Stimulated activated naive CD8-positive, alpha-beta T cell treated with anti-CD3 and anti-CD28 coated beads, Interleukin-15, amount 100 ng/mL, for 72 hours (primary cell): ENCODE measurements around the gene TEX11.
A peak's percentile ranks its signal among the peaks of the same experiment; 100 is the strongest.

Source experiments
- ATAC-seq: fragments of 150-1000 bp; cut with Tn5 transposase; 2 replicates; pipeline ENCODE4 v1.10.0; 2021; ENCODE audit warnings: mild to moderate bottlenecking, moderate library complexity
- DNase-seq, 2 donors: peaks; one replicate each; pipeline ENCODE4 v3.0.0; 2021 to 2022
- H3K27ac Mint-ChIP-seq, 2 donors: one replicate each; pipeline ENCODE4 v1.8.0; 2022; ENCODE audit warnings: mild to moderate bottlenecking in 2 of 2, mixed read lengths in 2 of 2, moderate library complexity in 2 of 2
- H3K27me3 Mint-ChIP-seq: one replicate; pipeline ENCODE4 v1.8.0; 2022; ENCODE audit warnings: mixed read lengths
- H3K4me1 Mint-ChIP-seq: one replicate; pipeline ENCODE4 v1.8.0; 2022; ENCODE audit warnings: mild to moderate bottlenecking, mixed read lengths
- H3K4me3 Mint-ChIP-seq, 2 donors: one replicate each; pipeline ENCODE4 v1.8.0; 2022; ENCODE audit warnings: mild to moderate bottlenecking in 2 of 2, mixed read lengths in 2 of 2, moderate library complexity in 1 of 2
- H3K9me3 Mint-ChIP-seq, 2 donors: one replicate each; pipeline ENCODE4 v1.8.0; 2022; ENCODE audit warnings: mixed read lengths in 2 of 2

TEX11 gene

DNA sequence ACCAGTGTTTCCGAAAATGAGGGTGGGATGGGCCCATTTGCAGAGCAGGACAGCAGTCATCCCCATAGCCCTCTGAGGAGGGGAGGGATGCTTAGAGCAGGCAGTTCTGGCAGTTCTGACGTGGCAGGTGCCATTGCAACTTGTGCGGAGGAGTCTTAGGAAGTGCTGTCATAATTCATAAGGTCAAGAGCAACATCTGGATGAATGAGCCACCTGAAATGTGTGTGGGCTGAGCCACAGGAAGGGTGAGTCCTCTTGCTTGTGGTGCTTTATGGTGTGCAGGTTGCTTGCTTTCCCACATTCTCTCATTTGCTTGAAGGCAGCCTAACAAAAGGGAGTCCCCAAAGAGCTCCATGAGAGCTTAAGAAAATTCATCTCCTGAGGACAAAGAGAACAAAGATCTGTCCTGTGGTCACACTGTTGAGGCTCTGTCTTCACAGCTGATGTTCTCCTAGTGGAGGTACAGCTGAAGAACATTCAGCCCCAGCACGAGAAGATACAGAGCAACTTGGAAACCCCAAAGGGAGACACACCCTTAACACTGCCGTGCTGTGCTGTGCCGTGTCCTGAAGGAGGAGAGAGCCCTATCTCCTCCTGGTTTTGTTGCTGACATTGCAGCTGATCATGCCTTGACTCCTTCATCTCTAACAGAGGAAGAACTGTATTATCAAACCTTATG, 403.6 kb downstream of the TEX11 start:
- no peak overlapping the region for H3K4me3 Mint-ChIP-seq
- peak; percentile 68 for ATAC-seq
- peak; percentile 5 to 20 for DNase-seq
- H3K9me3 Mint-ChIP-seq, result no peaks in the 10 kb centered on the region
- H3K27me3 Mint-ChIP-seq, result no peaks in the 10 kb centered on the region
- H3K4me1 Mint-ChIP-seq, result peaks cover 52% of the 10 kb centered on the region
- no peak overlapping the region for H3K27ac Mint-ChIP-seq

DNA sequence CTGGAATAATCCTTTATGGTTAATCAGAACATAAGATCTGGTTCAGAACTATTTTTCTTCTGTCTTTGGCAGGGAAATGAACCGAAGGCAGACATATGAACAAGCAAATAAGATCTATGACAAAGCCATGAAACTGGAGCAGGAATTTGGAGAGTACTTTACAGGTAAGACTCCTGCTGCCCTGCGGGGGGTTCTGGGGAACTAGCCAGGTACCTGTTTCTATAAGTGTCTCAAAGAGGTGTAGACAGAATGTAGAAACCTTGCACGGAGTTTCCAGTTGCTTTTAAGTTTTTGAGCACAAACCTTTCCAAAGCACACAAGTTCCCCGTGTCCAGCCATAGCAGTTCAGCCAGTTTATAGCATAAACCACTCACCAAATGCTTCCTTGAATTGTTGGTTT, 407.7 kb downstream of the TEX11 start:
- Mint-ChIP-seq H3K27ac (peak overlapping the region in 1 of 2 donors; percentile 7), H3K4me3 (no peak overlapping the region), H3K27me3 (no peaks in the 10 kb centered on the region), H3K4me1 (peaks cover 19% of the 10 kb centered on the region), H3K9me3 (no peaks in the 10 kb centered on the region)
- DNase-seq, result no peak
- ATAC-seq, result no peak

GRCh38 chrX:70498129-70498528, 410.4 kb downstream of the TEX11 start:
- no peaks in the 10 kb centered on the region for H3K27me3 Mint-ChIP-seq
- H3K4me3 Mint-ChIP-seq, result no peak overlapping the region
- no peaks in the 10 kb centered on the region for H3K9me3 Mint-ChIP-seq
- ATAC-seq, result no peak
- no peaks in the 10 kb centered on the region for H3K4me1 Mint-ChIP-seq
- H3K27ac Mint-ChIP-seq, result peak overlapping the region in 1 of 2 donors; percentile 96
- DNase-seq, result no peak

DNA sequence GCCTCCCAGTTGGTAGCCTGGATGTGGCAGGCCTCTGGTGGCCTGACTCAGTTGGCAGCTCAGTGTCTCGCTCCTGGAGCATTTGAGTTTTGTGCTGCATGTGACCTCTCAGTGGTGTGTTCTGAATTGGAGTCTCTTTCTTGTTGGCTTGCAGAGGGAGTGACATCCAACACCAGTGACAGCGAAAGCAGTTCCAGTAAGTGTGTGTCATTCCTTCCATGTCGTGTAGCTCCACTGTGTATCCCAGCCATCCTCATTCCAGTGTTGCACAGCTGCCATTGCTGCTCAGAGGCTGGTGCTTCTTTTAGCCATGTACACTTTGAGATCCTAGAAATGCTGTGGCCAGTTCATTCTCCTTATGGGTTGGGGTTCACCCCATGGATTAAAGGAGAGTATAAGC, 411.5 kb downstream of the TEX11 start:
- H3K4me3 Mint-ChIP-seq, result no peak overlapping the region
- no peak overlapping the region for H3K27ac Mint-ChIP-seq
- H3K27me3 Mint-ChIP-seq, result no peaks in the 10 kb centered on the region
- DNase-seq (no peak), ATAC-seq (no peak)
- H3K9me3 Mint-ChIP-seq, result no peaks in the 10 kb centered on the region
- no peaks in the 10 kb centered on the region for H3K4me1 Mint-ChIP-seq

DNA sequence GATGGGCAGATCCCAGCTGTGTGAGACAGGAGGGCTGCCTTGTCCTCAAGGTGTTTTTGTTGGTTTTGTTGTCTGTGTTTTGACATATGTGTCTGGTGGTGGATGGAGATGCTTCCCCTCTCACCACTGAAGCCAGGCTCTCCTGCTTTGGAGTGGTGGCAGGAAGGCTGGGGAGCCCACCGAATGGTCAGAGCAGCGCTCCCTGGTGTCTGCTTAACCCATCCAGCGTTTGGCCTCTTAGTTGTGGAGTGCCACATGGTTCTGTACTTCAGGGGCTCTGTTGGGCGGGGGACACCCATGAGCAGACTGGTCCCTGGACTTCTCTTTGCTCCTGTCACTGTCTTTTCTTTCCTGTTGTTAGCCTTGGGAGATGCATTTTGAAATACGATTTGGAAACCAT, 412.0 kb downstream of the TEX11 start:
- ATAC-seq (no peak), DNase-seq (no peak)
- Mint-ChIP-seq H3K9me3 (no peaks in the 10 kb centered on the region), H3K4me1 (no peaks in the 10 kb centered on the region), H3K4me3 (no peak overlapping the region), H3K27me3 (no peaks in the 10 kb centered on the region), H3K27ac (peak overlapping the region in 1 of 2 donors; percentile 13)

DNA sequence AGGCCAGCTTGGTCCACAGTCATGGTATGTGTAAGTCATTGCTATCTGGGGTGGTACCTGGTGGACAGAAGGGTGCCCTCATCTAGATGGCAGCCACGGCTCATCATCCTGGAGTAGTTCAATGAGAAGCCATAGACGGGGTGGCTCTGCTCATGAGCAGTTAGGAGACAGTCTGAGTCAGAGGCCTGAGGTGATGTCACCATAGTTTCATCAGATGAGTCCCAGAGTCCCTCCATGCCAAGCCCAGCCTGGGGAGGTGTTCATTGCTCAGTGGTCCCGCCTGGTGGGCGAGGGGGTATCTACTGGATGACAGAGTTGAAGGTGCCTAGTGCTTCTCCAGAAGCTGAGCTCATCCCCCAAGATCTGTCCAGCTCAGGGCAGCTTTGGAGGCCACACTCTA, 414.1 kb downstream of the TEX11 start:
- DNase-seq (peak in 1 of 2 donors; percentile 32), ATAC-seq (peak; percentile 91)
- H3K4me1 Mint-ChIP-seq, result no peaks in the 10 kb centered on the region
- H3K4me3 Mint-ChIP-seq, result no peak overlapping the region
- H3K27me3 Mint-ChIP-seq, result no peaks in the 10 kb centered on the region
- H3K27ac Mint-ChIP-seq, result peak overlapping the region in 1 of 2 donors; percentile 80
- no peaks in the 10 kb centered on the region for H3K9me3 Mint-ChIP-seq

- Mint-ChIP-seq H3K27ac (no peak overlapping the region), H3K9me3 (no peaks in the 10 kb centered on the region), H3K4me1 (no peaks in the 10 kb centered on the region), H3K4me3 (no peak overlapping the region), H3K27me3 (no peaks in the 10 kb centered on the region)
- ATAC-seq (no peak), DNase-seq (no peak)
These were observed 419.7 kb downstream of the TEX11 start for GRCh38 chrX:70488856-70489255.

DNA sequence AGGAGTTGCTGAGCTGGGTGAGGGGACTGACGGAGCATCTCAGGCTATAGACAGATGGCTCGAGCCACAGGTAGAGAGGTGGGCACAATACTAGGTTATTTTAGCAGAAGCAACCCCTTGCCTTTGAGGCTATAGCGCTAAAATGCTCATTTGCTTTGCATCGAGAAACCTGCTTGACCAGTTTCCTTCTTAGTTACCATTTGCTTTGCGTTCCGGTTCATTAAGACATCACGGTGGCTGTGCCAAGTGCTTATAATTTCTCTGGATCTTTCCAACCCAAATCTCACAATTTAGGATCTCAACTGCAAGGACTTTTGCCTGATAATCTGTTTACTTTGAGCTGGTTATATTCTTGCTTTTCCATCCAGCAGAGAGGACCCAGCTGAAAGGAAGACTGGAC, 423.0 kb downstream of the TEX11 start:
- Mint-ChIP-seq H3K27me3 (no peaks in the 10 kb centered on the region), H3K4me1 (no peaks in the 10 kb centered on the region), H3K27ac (no peak overlapping the region), H3K4me3 (no peak overlapping the region), H3K9me3 (no peaks in the 10 kb centered on the region)
- ATAC-seq, result no peak
- no peak for DNase-seq

GRCh38 chrX:70482300-70482699, 426.2 kb downstream of the TEX11 start:
- Mint-ChIP-seq H3K27ac (no peak overlapping the region), H3K4me3 (no peak overlapping the region), H3K4me1 (no peaks in the 10 kb centered on the region), H3K9me3 (no peaks in the 10 kb centered on the region), H3K27me3 (no peaks in the 10 kb centered on the region)
- DNase-seq, result no peak
- ATAC-seq, result no peak

DNA sequence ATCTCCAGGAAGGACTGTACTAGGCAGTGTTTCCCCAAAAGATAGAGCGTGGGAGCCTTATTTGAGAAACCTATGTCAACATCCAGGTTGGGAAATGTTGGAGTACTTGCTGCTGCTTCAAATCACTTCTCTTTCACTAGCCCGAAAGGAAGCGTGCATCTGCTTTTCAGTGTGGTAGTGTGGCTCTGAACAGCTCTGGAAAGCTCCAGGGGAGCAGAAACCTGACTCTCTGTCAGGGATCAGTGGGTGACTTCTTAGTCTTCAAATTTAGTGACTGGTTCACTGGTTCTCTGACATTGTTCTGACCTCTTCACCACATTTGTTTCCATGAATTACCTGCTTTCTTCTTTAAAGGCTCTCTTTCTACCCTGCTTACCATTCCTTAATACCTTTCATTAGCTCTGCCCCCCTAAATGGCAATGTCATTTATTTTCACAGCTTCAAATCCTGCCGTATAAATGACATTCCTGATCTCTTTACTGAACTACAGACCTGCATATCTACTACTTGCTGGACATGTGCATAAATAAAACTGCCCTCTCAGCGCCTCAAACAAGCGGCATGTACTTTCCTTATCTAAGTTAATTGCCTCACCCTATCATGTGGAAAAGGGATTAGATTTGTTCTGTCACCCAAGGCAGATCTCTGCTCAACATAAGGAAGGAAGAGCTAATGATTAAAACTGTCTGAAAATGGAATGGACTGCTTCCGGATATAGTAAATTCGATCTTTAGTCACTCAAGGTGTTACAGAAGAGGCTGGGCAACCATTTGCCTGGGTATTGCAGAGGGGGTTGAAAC, 426.8 kb downstream of the TEX11 start:
- Mint-ChIP-seq H3K4me1 (no peaks in the 10 kb centered on the region), H3K4me3 (no peak overlapping the region), H3K27me3 (no peaks in the 10 kb centered on the region), H3K27ac (peak overlapping the region in 1 of 2 donors; percentile 35), H3K9me3 (no peaks in the 10 kb centered on the region)
- DNase-seq, result no peak
- ATAC-seq, result no peak

DNA sequence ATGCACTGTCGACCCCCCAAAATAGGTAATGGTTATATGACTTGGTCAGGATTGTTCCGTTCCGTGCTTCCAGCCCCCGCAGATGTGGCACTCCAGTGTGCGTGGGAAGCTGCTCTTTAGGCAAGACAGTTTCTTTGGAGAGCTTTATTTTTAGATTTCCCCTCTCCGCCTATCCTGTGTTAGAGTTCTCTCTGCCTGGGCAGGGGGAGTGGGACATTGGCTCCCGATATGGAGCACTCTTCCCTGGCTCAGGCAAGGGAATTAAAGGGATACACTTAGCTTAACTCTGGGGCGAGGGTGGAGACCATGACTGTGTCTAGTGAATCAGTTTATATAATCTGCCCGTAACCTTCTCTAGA, 427.9 kb downstream of the TEX11 start:
- H3K4me3 Mint-ChIP-seq, result no peak overlapping the region
- H3K27ac Mint-ChIP-seq, result peak overlapping the region in 1 of 2 donors; percentile 54
- H3K9me3 Mint-ChIP-seq, result no peaks in the 10 kb centered on the region
- DNase-seq (no peak), ATAC-seq (no peak)
- no peaks in the 10 kb centered on the region for H3K27me3 Mint-ChIP-seq
- peaks cover 2% of the 10 kb centered on the region for H3K4me1 Mint-ChIP-seq

DNA sequence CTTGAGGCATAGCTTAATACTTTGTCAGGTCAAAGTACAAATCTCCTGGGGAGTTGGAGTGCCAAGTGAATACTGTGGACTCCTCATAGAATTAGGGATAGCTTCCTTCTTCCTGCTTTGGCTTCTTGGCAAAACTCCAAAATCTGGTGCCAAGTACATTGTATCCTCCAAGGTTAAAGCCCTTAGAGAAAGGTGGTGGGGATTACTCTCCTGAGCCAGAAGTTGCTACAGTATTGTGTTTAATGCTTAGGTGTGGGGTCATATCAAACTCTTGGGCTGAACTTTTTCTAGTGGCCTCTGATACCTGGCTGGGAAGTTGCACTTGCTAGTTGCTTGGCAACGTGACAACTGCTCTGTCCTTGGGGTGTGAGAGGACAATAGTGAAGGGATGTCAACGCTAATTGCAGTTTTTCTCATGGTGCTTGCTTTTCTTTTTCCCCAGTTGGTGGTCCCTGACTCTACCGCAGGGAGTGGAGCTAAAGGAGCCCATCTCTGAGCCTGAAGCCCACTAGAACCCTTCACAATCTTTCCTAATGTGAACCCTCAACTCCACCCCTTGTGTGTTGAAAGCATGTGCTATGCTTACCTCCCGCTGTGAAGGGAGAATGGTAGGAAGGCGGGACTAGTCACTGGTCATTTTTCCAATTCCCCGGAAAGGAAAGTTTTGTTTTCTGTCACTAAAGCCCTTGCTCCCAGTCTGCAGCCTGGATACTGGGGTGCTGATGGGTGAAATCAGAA, 428.4 kb downstream of the TEX11 start:
- Mint-ChIP-seq H3K4me3 (no peak overlapping the region), H3K9me3 (no peaks in the 10 kb centered on the region), H3K27me3 (no peaks in the 10 kb centered on the region), H3K27ac (no peak overlapping the region), H3K4me1 (peaks cover 7% of the 10 kb centered on the region)
- ATAC-seq (no peak), DNase-seq (no peak)

DNA sequence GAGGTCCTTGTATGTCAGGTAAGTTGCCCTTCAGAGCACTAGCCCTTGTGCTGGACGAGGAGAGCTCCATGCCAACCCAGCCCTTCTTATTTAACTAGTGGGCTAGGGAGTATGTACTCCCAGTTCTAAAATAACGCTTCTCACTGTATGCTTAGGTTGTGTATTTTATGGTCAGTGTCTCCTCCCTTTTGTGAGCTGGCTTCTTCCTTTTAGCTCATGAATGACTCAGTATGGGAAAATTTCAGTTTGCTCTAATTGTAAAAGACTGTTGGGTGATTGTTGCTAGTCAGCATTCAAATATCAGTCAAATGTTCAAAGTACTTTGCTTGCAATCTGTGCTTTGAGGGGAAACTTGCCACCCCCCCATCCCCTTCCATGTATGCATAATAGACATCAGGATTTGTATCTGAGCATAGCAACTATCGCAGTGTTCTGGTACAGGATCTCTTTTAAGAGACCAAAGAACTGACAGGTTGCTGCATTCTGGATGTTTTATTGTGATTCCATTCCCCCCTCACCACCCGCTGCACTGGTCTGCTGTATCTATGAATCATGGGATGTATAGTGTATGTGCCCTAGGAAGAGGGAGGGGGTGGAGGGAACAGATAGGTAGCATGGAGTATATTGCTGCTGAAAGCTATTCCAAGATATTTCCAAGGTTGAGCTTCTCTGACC, 429.1 kb downstream of the TEX11 start:
- H3K9me3 Mint-ChIP-seq, result no peaks in the 10 kb centered on the region
- no peak for DNase-seq
- H3K4me3 Mint-ChIP-seq, result no peak overlapping the region
- H3K4me1 Mint-ChIP-seq, result peaks cover 7% of the 10 kb centered on the region
- ATAC-seq, result no peak
- no peak overlapping the region for H3K27ac Mint-ChIP-seq
- no peaks in the 10 kb centered on the region for H3K27me3 Mint-ChIP-seq
